ENCODE data around the gene SRM.
"Not testable (repeated sequence)": the region's sequence is repeated elsewhere in the genome, so short reads cannot be mapped to it uniquely, and the experiment has no call there.

The SRM gene

GRCh38 chr1:11064942-11065341 is 5.1 kb upstream of the SRM start:
- DNase-seq (ENCODE audit: low read depth, low spot score) = no peak

DNA sequence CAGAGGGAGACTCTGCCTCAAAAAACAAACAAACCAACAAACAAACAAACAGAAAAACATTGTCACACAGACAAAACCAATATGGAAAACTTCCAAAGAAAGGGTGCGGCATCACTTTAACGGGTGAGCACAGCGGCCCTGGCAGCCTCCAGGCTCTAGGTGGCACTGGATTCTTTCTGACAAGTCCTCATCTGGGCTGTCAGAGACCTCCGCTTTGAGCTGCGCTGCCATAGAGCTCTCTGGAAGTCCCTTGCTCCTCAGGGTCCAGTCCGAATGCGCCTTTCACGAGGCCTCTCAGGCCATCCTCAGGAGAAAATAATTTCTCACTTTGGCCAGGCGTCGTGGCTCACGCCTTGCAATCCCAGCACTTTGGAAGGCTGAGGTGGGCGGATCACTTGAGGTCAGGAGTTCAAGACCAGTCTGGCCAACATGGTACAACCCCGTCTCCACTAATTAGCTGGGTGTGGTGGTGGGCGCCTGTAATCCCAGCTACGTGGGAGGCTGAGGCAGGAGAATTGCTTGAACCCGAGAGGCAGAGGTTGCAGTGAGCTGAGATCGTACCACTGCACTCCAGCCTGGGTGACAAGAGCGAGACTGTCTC is 4.2 kb upstream of the SRM start:
- DNase-seq (ENCODE audit: low read depth, low spot score) = not testable (repeated sequence)

DNA sequence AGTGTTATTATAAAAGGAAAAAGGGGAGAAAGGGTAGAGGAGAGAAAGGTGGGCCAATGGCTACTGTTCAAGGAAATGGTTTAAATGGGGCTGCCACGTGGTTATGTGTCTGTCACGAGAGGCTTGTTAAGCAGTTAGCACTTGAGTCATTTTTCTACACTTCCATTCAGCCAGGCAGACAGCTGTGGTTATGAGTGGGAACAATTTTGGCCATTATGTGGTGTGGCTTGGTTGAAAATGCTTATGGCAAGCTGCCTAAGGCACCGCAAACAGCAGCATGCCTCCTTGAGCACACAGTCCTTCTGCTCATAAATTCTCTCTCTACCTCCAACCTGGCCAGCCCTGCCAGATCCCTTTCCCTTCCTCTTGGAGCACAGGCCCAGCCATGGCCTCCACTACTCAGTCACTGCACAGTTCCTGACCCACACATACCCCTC is 3.2 kb upstream of the SRM start:
- DNase-seq (ENCODE audit: low read depth, low spot score) = no peak

DNA sequence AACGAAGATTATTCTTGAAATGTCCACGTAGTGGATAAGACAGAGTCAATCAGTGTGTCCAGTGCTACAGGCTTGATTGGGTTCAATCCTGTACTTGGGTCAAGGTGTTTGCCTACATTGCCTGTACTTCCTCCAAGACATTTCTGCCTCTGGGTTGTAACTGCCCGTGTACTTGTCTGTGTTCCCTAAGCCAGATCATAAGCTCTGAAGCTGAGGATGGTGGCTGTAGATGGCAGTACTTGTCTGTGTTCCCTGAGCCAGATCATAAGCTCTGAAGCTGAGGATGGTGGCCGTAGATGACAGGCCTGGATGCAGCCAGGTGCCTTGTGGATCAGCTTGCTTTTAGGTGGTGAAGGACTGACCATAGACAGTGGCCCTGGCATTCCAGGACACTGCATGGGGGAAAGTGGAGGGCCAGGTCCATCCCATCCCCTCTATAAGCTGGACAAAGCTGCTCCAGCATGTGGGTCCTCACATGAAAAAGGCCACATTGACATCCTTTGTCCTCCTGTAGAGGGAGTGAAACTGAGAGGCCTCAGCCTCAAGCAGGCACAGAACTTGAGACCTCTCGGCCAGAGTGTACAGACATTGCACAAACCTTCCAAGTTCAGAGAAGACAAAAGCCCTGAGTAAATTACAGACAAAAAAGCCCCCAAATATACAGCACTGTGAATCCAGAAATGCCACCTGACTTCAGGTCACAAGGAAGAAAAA is 2.0 kb upstream of the SRM start:
- DNase-seq (ENCODE audit: low read depth, low spot score) = no peak

DNA sequence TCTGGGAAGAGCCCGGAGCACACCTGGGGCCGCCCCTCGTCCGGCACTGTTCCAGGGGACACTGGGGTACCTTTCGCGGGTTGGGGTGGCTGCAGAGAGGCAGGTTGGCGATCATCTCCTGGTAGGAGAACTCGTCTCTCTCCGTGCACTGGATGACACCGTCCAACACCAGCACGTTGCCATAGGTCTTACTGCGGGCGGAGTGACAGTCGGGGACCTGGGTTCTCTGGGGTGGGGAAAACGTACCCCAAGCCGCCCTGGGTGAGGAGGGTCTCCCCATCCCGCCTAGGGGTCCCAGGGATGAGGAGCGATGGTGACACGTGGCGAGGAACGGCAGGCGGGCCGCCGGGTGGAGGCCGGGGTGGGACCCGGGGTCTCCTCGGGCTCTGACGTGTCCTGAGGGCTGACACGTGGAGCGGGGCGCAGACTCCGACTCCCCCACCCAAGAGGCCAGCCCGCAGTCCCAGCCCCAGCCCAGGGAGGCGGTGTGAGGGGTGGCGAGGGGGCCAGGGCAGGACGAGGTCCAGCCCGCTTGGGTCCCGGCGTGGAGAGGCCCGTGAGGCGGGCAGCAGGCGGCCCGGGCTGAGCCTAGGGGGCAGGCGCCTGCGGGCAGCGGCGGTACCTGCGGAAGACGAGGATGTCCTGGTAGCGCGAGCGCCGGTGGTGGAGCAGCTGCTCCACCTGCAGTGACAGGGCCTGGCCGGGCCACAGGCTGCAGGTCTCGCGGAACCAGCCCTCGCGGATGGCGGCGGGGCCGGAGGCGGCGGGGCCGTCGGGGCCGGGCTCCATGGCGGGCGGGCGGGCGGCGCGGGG is 457 bp downstream of the SRM start:
- DNase-seq (ENCODE audit: low read depth, low spot score) = no peak

GRCh38 chr1:11058595-11059154 is 1.1 kb downstream of the SRM start:
- no peak for DNase-seq (ENCODE audit: low read depth, low spot score)

GRCh38 chr1:11058026-11058425 is 1.8 kb downstream of the SRM start:
- no peak for DNase-seq (ENCODE audit: low read depth, low spot score)

GRCh38 chr1:11057477-11057876 is 2.3 kb downstream of the SRM start:
- no peak for DNase-seq (ENCODE audit: low read depth, low spot score)

- no peak for DNase-seq (ENCODE audit: low read depth, low spot score)
These were observed 3.3 kb downstream of the SRM start for GRCh38 chr1:11056504-11056903.

DNA sequence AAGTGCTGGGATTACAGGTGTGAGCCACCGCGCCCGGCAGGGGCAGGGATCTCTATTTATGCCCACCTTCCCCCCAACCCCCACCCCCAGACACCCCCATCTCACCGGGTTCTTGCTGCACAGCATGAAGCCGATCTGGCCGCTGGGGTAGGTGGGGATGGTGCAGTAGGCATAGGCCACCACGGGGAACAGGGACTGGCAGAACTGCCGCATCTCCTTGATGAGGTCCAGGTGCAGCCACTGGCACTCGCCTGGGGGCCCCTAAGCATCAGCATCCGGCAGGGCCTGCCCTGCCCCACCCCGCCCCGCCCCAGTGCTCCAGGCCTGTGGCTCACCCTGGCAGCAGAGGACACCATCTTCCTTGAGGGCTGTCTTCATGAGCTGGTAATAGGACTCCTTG is 4.1 kb downstream of the SRM start:
- DNase-seq (ENCODE audit: low read depth, low spot score) = no peak

GRCh38 chr1:11054666-11055065 is 5.2 kb downstream of the SRM start:
- no peak for DNase-seq (ENCODE audit: low read depth, low spot score)

- no peak for DNase-seq (ENCODE audit: low read depth, low spot score)
These were observed 5.6 kb downstream of the SRM start for GRCh38 chr1:11054181-11054580.

- DNase-seq (ENCODE audit: low read depth, low spot score) = no peak
These were observed 6.1 kb downstream of the SRM start for GRCh38 chr1:11053758-11054137.

DNA sequence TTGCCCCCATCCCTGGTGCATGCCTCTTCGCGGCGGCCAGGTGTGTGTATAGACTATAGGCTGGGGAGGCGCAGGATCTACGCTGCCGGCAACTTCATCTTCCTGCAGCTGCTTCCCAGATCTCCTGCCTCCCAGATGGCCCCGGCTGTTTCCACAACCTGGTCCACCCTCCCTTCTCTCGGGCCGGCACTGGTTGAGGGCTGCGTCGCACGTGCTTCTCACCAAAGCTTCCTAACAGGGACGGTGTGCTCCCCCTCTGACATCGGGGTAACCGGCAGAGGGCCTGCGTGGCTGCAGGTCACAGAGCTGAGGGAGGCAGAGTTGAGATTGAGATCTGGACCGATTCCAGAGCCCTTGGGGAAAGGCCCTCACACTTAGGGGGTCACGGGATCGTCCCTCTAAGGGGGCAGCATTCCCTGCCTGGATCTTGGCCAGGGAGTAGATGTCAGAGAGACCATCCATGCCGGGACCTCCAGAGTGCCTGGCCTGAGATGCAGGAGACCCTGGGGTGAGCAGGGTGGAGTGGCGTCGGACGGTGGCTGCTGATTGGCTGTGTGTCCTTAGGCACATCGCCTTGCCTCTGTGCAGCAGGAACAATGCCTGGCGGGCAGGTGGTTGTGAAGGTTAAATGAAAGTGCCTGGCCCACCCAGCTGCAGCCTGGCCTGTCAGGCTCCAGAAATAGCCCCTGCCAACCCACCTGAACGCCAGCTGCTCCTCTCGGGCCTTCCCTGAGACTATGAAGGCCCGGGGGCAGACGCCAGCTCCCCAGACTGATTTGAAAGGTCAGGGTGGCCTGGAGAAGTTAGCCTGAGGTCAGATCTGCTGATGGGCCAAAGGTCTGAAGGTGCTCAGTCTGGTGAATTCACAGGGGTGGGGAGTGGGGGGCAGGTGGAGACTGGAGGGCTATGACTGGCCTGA is 6.7 kb downstream of the SRM start:
- no peak for DNase-seq (ENCODE audit: low read depth, low spot score)

- no peak for DNase-seq (ENCODE audit: low read depth, low spot score)
These were observed 7.9 kb downstream of the SRM start for GRCh38 chr1:11051781-11052511.

DNA sequence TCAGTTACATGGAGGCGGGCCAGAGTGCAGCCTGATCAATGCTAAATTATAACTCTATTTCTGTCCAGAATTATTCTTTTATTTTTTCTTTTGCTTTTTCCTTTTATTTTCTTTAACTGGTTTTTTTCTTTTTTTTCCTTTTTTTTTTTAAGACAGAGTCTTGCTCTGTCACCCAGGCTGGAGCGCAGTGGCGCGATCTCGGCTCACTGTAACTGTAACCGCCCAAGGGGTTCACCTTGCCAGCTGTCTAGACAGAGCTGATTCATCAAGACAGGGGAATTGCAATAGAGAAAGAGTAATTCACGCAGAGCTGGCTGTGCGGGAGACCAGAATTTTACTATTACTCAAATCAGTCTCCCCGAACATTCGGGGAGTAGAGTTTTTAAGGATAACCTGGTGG is 8.7 kb downstream of the SRM start:
- DNase-seq (ENCODE audit: low read depth, low spot score) = not testable (repeated sequence)

DNA sequence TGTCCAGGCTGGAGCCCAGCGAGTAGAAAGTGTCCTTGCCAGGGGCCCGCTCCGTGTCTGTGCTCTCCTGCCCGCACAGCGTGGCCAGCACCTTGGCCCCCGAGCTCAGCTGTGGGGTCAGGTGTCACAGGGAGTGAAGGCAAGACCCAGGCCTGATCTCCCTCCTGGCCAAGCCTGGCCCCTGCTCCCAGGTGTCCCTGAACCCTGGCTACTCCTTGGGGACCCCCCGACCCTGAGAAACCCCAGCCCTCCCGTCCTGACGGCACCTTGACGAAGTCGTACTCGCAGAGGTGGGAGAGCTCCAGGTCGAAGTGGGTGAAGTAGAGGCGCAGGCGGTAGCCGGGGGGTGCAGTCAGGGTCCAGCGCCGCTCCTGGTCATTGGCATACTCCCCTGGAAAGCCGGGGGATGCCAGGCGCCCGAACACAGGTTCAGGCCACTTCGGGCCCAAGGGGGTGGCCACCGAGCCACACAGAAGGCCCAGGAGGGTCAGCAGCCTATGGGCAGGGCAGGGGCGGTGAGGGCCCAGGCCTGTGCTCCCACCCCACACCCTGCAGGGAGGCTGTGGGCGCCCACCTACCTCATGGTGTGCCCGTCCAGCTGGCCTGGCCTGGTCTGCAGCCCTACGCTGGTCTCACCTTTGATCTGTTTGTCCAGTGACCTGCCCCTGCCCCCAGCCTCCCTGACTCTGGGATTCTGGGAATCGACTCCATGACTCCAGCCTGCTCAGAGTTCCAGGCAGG is 13.0 kb downstream of the SRM start, which contains the start of gene MASP2:
TSS of gene MASP2 (minus strand) at position 615 of the 741 bp plus-strand sequence. CDS start at position 583, 32 bp downstream.
- DNase-seq (ENCODE audit: low read depth, low spot score) = no peak

GRCh38 chr1:11046270-11046566 is 13.6 kb downstream of the SRM start:
- DNase-seq (ENCODE audit: low read depth, low spot score) = no peak

DNA sequence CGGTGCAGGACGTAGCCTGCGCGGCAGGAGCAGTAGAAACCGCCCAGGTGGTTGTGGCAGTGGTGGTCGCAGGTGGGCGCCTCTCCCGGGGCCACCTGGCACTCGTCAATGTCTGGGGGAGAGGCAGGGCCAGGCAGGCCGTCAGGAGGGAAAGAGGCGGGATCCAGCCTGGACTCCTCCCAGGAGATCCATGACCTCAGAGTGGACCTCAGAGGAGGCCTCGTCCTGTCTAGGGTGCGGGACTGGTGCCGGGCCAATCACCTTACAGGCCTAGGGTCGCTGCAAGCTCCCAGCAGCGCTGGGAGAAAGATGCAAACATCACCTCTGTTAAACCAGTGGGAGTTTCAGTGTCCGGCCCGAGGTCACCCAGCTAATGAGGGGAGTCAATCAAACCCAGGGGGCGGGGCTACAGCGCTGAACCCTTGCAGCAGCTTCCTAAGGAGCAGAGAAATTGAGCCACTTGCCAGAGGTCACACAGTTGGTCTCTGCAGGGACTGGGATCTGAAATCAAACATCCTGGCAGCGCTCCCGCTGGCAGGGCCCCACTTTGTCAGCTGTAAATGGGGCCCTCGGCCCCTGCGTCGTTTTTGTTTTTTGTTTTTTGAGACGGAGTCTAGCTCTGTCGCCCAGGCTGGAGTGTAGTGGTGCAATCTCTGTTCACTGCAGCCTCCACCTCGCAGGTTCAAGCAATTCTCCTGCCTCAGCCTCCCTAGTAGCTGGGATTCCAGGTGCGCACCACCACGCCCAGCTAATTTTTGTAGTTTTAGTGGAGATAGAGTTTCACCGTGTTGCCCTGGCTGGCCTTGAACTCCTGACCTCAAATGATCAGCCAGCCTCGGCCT is 14.2 kb downstream of the SRM start:
- DNase-seq (ENCODE audit: low read depth, low spot score) = no peak
